ENCODE results near the gene ERBIN. TPM values are rescaled to one million over a fixed set of nuclear protein-coding genes. Genes with fewer than 3 reads are reported as not detected.

ERBIN gene
- total and polyA plus RNA-seq, 2 of the 8 experiments (the other 6 are each of a cell fraction or from before 2014, with no cell fraction given), result 7.7 to 33.2 TPM

- H3K56ac ChIP-seq (replicated peaks; ENCODE audit: insufficient read length, low read depth, low read length), result no peak overlapping the region
- no peaks in the 10 kb centered on the region for H3K9me3 ChIP-seq (ENCODE audit: insufficient read depth in 2 of 2, low read depth in 1 of 2, low read length in 1 of 2)
- WGBS, 2 experiments (ENCODE audit: extremely low coverage in 1 of 2, insufficient coverage in 1 of 2, insufficient read length in 1 of 2, insufficient replicate concordance in 2 of 2, low coverage in 1 of 2, low lambda C conversion rate in 2 of 2, missing lambda C conversion rate in 1 of 2), result 95% methylated on average over 2 of the region's 2 CpGs; no CpG with 5 or more reads in 1 of the 2 experiments
- CTCF ChIA-PET (ENCODE audit: partially characterized antibody), result interaction anchor here (0.7 kb wide), 1 partner anchor 17 kb away, joined by 3 read pairs; no protein-coding TSS in a partner anchor
- no peak for DNase-seq (ENCODE audit: low read depth in 1 of 2, low spot score in 2 of 2)
- H2BK20ac ChIP-seq (ENCODE audit: low read length), result no peak overlapping the region
- POLR2A ChIA-PET (ENCODE audit: partially characterized antibody), result no interaction called here
- no peaks in the 10 kb centered on the region for H4K20me1 ChIP-seq (replicated peaks in 1 of 2; ENCODE audit: control insufficient read depth in 1 of 2, insufficient read depth in 2 of 2, low read length in 2 of 2)
- H3K4ac ChIP-seq (replicated peaks; ENCODE audit: insufficient read length, low read depth, low read length), result no peak overlapping the region
- H4K8ac ChIP-seq (ENCODE audit: extremely low read depth, insufficient read depth, low read length), result no peak overlapping the region
- H4K5ac ChIP-seq (ENCODE audit: insufficient read length, low read depth, low read length), result no peak overlapping the region
- H3K23me2 ChIP-seq (ENCODE audit: low read depth, low read length), result no peaks in the 10 kb centered on the region
- H3K4me1 ChIP-seq (replicated peaks in 1 of 4; ENCODE audit: control insufficient read depth in 3 of 4, insufficient read depth in 4 of 4, low read length in 3 of 4), result peaks cover 0 to 7% (median 1%) of the 10 kb centered on the region in 4 experiments; a peak in 4 of 7 replicates
- H3K4me3 ChIP-seq (ENCODE audit: extremely low read depth in 1 of 4, insufficient read depth in 2 of 4, low read depth in 3 of 4, low read length in 4 of 4), result no peak overlapping the region
- no peak overlapping the region for H3K14ac ChIP-seq (ENCODE audit: insufficient read length)
- no peak for TF ChIP-seq BACH1 (IDR thresholded peaks at IDR 0.05; ENCODE audit: low read length)
- no peak for TF ChIP-seq RBBP5 (IDR thresholded peaks at IDR 0.05; ENCODE audit: borderline replicate concordance, low read depth, low read length)
- no peak for TF ChIP-seq HDAC2 (IDR thresholded peaks at IDR 0.05; ENCODE audit: borderline replicate concordance in 1 of 2, low read depth in 2 of 2, low read length in 2 of 2)
- TF ChIP-seq CTCF (IDR thresholded peaks at IDR 0.05; ENCODE audit: control extremely low read depth in 1 of 3, insufficient read depth in 1 of 3, low read depth in 1 of 3, low read length in 3 of 3), result no peak
- no peak for TF ChIP-seq CBX5 (IDR thresholded peaks at IDR 0.05; ENCODE audit: low read depth, low read length)
- TF ChIP-seq GTF2F1 (IDR thresholded peaks at IDR 0.05; ENCODE audit: borderline replicate concordance, low read depth, low read length), result no peak
- H3K9ac ChIP-seq (replicated peaks in 1 of 4; ENCODE audit: extremely low read depth in 1 of 4, low read depth in 3 of 4, low read length in 3 of 4), result no peak overlapping the region
- H3K36me3 ChIP-seq (ENCODE audit: control insufficient read depth in 2 of 4, insufficient read depth in 4 of 4, low read length in 3 of 4), result peaks cover 0 to 3% (median 0%) of the 10 kb centered on the region in 4 experiments; a peak in 2 of 8 replicates
- no peak overlapping the region for H2AK5ac ChIP-seq (ENCODE audit: low read depth, low read length)
- H2BK120ac ChIP-seq (replicated peaks; ENCODE audit: low read depth, low read length), result no peak overlapping the region
- no peak overlapping the region for H2AFZ ChIP-seq (ENCODE audit: low read length)
- no peak overlapping the region for H3K27ac ChIP-seq (ENCODE audit: low read depth, low read length)
- H3K27me3 ChIP-seq (replicated peaks in 1 of 4; ENCODE audit: control insufficient read depth in 3 of 4, extremely low read depth in 1 of 4, insufficient read depth in 3 of 4, low read length in 3 of 4), result no peaks in the 10 kb centered on the region
- no peak overlapping the region for H3K18ac ChIP-seq (ENCODE audit: extremely low read depth, low read length)
- no peak overlapping the region for H2BK15ac ChIP-seq (ENCODE audit: low read length)
- no peak overlapping the region for H3K23ac ChIP-seq (ENCODE audit: insufficient read length)
- H4K91ac ChIP-seq (replicated peaks; ENCODE audit: insufficient read length, low read length), result no peak overlapping the region
- peaks cover 0 to 59% of the 10 kb centered on the region in 2 experiments; a peak in 2 of 4 replicates for H3K79me2 ChIP-seq (ENCODE audit: control insufficient read depth in 1 of 2, insufficient read depth in 2 of 2, low read length in 2 of 2)
- no peak overlapping the region for H3K4me2 ChIP-seq (ENCODE audit: insufficient read depth in 1 of 2, low read depth in 2 of 2, low read length in 2 of 2)
- H3K79me1 ChIP-seq (ENCODE audit: low read depth, low read length), result no peaks in the 10 kb centered on the region; the same call in none of the 2 replicates
- FAIRE-seq, result no peak
- no peak overlapping the region for H2BK5ac ChIP-seq (ENCODE audit: low read depth, low read length)
- H2BK12ac ChIP-seq (ENCODE audit: low read depth, low read length), result no peak overlapping the region
These were observed 76.0 kb downstream of the ERBIN start for GRCh38 chr5:66002415-66002814.
